ENCODE results near the gene GBF1. TPM values are rescaled to one million over a fixed set of nuclear protein-coding genes. Genes with fewer than 3 reads are reported as not detected.

The GBF1 gene
- total and polyA plus RNA-seq, 2 of the 13 experiments (the other 11 are each of a cell fraction or from before 2014, with no cell fraction given) = 17.1 to 21.9 TPM

DNA sequence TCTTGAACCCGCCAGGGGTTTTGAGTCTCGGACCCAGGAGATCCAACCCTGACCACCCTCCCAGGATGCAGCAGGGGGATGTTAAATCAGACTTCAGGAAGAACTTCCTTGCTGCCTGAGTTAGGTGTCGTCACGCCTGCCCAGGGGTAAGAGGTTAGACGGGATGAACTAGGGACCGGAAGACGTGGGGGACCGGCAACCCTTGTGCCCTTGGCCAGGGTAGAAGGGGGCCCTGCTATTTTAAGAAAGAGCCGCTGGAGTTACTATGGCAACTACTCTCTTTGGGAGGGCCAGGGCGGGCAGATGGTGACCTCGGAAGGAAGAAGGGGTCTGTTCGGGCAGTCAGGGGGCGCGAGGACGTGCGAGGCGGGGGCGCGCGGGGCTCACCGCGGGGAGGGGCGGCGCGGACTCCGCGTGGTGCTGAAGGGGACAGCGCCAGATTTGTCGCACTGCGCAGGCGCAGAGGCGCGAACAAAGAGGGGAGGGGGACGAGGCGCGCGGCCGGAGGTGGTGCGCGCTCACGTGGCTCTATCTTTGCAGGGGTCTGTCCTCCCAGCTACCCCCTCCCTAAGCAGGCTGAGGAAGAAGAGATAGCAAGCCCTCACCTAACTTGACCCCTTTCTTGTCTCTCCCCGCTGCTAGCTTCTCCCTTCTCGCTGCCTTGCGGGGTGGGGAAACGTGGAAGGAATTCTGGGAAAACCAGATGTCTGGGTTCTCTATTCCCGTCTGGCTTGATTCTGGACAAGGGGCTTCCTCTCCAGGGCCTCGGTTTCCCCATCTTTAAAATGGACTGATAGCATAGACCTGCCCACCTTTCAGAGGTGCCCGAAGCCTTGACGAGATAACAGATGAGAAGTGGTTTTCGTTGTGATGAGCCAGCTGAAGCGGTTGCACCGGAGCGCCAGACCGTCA lies 174.2 kb downstream of the GBF1 start (continued):
- TF ChIP-seq SAFB2 (CRISPR knock-in tag; IDR thresholded peaks at IDR 0.05; ENCODE audit: borderline replicate concordance, low read depth) (peak; percentile 47; the same call in 1 of the 2 replicates), ZNF589 (CRISPR knock-in tag; conservative IDR thresholded peaks at IDR 0.05) (no peak), ETV6 (CRISPR knock-in tag; conservative IDR thresholded peaks at IDR 0.05) (no peak), MTF2 (CRISPR knock-in tag; IDR thresholded peaks at IDR 0.05; ENCODE audit: borderline replicate concordance) (no peak), SATB2 (CRISPR knock-in tag; IDR thresholded peaks at IDR 0.05) (0 out of 2 replicates have a peak, but pooled peaks have one; percentile 68), GATA4 (IDR thresholded peaks at IDR 0.05; ENCODE audit: borderline replicate concordance, low read depth) (no peak), ZSCAN29 (CRISPR knock-in tag; conservative IDR thresholded peaks at IDR 0.05) (no peak), ZNF530 (CRISPR knock-in tag; IDR thresholded peaks at IDR 0.05; ENCODE audit: low read depth) (no peak), MAF1 (CRISPR knock-in tag; IDR thresholded peaks at IDR 0.05; ENCODE audit: borderline replicate concordance) (peak; percentile 80; the same call in 1 of the 2 replicates), SAP130 (CRISPR knock-in tag; IDR thresholded peaks at IDR 0.05; ENCODE audit: low read depth) (peak; percentile 82), ZNF235 (CRISPR knock-in tag; IDR thresholded peaks at IDR 0.05; ENCODE audit: borderline replicate concordance) (no peak; the same call in 1 of the 2 replicates), ZNF33B (CRISPR knock-in tag; IDR thresholded peaks at IDR 0.05) (no peak), LCORL (IDR thresholded peaks at IDR 0.05) (no peak), LCORL (CRISPR knock-in tag; IDR thresholded peaks at IDR 0.05) (no peak), REXO4 (CRISPR knock-in tag; IDR thresholded peaks at IDR 0.05; ENCODE audit: borderline replicate concordance) (no peak), ZBTB8A (CRISPR knock-in tag; IDR thresholded peaks at IDR 0.05; ENCODE audit: borderline replicate concordance, low read depth) (no peak), ISX (CRISPR knock-in tag; conservative IDR thresholded peaks at IDR 0.05) (no peak)
- TF ChIP-seq, protein P1, sequence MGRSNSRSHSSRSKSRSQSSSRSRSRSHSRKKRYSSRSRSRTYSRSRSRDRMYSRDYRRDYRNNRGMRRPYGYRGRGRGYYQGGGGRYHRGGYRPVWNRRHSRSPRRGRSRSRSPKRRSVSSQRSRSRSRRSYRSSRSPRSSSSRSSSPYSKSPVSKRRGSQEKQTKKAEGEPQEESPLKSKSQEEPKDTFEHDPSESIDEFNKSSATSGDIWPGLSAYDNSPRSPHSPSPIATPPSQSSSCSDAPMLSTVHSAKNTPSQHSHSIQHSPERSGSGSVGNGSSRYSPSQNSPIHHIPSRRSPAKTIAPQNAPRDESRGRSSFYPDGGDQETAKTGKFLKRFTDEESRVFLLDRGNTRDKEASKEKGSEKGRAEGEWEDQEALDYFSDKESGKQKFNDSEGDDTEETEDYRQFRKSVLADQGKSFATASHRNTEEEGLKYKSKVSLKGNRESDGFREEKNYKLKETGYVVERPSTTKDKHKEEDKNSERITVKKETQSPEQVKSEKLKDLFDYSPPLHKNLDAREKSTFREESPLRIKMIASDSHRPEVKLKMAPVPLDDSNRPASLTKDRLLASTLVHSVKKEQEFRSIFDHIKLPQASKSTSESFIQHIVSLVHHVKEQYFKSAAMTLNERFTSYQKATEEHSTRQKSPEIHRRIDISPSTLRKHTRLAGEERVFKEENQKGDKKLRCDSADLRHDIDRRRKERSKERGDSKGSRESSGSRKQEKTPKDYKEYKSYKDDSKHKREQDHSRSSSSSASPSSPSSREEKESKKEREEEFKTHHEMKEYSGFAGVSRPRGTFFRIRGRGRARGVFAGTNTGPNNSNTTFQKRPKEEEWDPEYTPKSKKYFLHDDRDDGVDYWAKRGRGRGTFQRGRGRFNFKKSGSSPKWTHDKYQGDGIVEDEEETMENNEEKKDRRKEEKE (IDR thresholded peaks at IDR 0.05) = no peak
- TF ChIP-seq, protein P2, sequence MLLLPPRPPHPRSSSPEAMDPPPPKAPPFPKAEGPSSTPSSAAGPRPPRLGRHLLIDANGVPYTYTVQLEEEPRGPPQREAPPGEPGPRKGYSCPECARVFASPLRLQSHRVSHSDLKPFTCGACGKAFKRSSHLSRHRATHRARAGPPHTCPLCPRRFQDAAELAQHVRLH (CRISPR knock-in tag; IDR thresholded peaks at IDR 0.05; ENCODE audit: borderline replicate concordance, low read depth) = peak; percentile 77; the same call in 1 of the 2 replicates
- TF ChIP-seq, protein P3, sequence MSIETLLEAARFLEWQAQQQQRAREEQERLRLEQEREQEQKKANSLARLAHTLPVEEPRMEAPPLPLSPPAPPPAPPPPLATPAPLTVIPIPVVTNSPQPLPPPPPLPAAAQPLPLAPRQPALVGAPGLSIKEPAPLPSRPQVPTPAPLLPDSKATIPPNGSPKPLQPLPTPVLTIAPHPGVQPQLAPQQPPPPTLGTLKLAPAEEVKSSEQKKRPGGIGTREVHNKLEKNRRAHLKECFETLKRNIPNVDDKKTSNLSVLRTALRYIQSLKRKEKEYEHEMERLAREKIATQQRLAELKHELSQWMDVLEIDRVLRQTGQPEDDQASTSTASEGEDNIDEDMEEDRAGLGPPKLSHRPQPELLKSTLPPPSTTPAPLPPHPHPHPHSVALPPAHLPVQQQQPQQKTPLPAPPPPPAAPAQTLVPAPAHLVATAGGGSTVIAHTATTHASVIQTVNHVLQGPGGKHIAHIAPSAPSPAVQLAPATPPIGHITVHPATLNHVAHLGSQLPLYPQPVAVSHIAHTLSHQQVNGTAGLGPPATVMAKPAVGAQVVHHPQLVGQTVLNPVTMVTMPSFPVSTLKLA (IDR thresholded peaks at IDR 0.05) = 0 out of 2 replicates have a peak, but pooled peaks have one; percentile 26
- TF ChIP-seq, protein P4, sequence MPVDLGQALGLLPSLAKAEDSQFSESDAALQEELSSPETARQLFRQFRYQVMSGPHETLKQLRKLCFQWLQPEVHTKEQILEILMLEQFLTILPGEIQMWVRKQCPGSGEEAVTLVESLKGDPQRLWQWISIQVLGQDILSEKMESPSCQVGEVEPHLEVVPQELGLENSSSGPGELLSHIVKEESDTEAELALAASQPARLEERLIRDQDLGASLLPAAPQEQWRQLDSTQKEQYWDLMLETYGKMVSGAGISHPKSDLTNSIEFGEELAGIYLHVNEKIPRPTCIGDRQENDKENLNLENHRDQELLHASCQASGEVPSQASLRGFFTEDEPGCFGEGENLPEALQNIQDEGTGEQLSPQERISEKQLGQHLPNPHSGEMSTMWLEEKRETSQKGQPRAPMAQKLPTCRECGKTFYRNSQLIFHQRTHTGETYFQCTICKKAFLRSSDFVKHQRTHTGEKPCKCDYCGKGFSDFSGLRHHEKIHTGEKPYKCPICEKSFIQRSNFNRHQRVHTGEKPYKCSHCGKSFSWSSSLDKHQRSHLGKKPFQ (CRISPR knock-in tag; IDR thresholded peaks at IDR 0.05; ENCODE audit: insufficient replicate concordance) = no peak
- TF ChIP-seq, protein P5, sequence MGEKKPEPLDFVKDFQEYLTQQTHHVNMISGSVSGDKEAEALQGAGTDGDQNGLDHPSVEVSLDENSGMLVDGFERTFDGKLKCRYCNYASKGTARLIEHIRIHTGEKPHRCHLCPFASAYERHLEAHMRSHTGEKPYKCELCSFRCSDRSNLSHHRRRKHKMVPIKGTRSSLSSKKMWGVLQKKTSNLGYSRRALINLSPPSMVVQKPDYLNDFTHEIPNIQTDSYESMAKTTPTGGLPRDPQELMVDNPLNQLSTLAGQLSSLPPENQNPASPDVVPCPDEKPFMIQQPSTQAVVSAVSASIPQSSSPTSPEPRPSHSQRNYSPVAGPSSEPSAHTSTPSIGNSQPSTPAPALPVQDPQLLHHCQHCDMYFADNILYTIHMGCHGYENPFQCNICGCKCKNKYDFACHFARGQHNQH (CRISPR knock-in tag; IDR thresholded peaks at IDR 0.05) = no peak; the same call in 1 of the 2 replicates
